Body of pancreas (tissue), 4 donors: Measurements from ENCODE around the gene LRP3.

Experiments
- POLR2A ChIP-seq, 3 donors: fragments of 450-650 bp; IDR thresholded peaks; one replicate each; pipeline ENCODE4 v1.6.1; 2016; ENCODE audit warnings: antibody characterized with exemption in 3 of 3, mild to moderate bottlenecking in 2 of 3
- TF ChIP-seq, protein P1 (sequence below), 7 experiments: fragments of 450-650 bp in 4 of 7; fragments of 200-600 bp in 3 of 7; sonication (generic) in 3 of 7; IDR thresholded peaks; one replicate each; pipeline ENCODE4 v1.5.1; 2016 to 2019; ENCODE audit warnings: antibody characterized with exemption in 7 of 7

DNA sequence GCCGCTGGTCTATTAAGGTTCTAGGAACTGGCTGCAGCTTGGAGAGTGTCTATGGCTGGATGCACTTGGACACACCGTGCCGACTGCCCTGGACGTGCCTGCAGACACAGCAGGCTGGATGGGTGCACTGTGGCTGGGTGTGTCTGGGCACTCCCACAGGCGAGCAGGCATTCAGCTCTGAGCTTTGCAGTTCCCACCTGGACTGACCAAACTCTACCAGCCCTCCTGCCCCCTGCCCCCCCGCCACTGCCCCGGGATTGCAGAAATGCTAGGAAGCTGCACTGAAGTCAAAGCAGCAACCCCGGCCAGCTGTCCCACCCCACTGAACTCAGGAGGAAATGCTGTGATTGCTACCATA, 7.0 kb upstream of the LRP3 start:
- TF ChIP-seq, protein P1, sequence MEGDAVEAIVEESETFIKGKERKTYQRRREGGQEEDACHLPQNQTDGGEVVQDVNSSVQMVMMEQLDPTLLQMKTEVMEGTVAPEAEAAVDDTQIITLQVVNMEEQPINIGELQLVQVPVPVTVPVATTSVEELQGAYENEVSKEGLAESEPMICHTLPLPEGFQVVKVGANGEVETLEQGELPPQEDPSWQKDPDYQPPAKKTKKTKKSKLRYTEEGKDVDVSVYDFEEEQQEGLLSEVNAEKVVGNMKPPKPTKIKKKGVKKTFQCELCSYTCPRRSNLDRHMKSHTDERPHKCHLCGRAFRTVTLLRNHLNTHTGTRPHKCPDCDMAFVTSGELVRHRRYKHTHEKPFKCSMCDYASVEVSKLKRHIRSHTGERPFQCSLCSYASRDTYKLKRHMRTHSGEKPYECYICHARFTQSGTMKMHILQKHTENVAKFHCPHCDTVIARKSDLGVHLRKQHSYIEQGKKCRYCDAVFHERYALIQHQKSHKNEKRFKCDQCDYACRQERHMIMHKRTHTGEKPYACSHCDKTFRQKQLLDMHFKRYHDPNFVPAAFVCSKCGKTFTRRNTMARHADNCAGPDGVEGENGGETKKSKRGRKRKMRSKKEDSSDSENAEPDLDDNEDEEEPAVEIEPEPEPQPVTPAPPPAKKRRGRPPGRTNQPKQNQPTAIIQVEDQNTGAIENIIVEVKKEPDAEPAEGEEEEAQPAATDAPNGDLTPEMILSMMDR (IDR thresholded peaks at IDR 0.05) = no peak
- TF ChIP-seq POLR2A (IDR thresholded peaks at IDR 0.05) = no peak
